WTC11 (cell line): Measurements from ENCODE around the gene GRID2.

Source experiments
- ATF1 ChIP-seq: sonication (generic); formaldehyde crosslinking; IDR thresholded peaks from 2 replicates; pipeline ENCODE4 v1.8.1; 2023; ENCODE audit warnings: mild to moderate bottlenecking, moderate library complexity, missing genetic modification reagents
- ATF3 ChIP-seq: sonication (generic); formaldehyde crosslinking; conservative IDR thresholded peaks from 2 replicates; pipeline ENCODE4 v1.8.1; 2022; ENCODE audit warnings: mild to moderate bottlenecking, missing genetic modification reagents
- CBFB ChIP-seq: sonication (generic); formaldehyde crosslinking; IDR thresholded peaks from 2 replicates; pipeline ENCODE4 v1.8.1; 2022; ENCODE audit warnings: mild to moderate bottlenecking, low read depth, missing genetic modification reagents
- CREB1 ChIP-seq: sonication (generic); formaldehyde crosslinking; IDR thresholded peaks from 2 replicates; pipeline ENCODE4 v1.8.0; 2023; ENCODE audit warnings: mild to moderate bottlenecking, missing genetic modification reagents
- CTCF ChIP-seq: fragments of 200-600 bp; IDR thresholded peaks from 2 replicates; pipeline ENCODE4 v1.8.0; 2022; ENCODE audit warnings: antibody characterized with exemption
- HMGXB4 ChIP-seq: sonication (generic); formaldehyde crosslinking; IDR thresholded peaks from 2 replicates; pipeline ENCODE4 v1.8.1; 2023; ENCODE audit warnings: mild to moderate bottlenecking, moderate library complexity, missing genetic modification reagents
- IRF1 ChIP-seq: sonication (generic); formaldehyde crosslinking; IDR thresholded peaks from 2 replicates; pipeline ENCODE4 v1.8.0; 2023; ENCODE audit warnings: missing genetic modification reagents
- IRF2 ChIP-seq: sonication (generic); formaldehyde crosslinking; IDR thresholded peaks from 2 replicates; pipeline ENCODE4 v1.8.0; 2022; ENCODE audit warnings: low read depth, missing genetic modification reagents, borderline replicate concordance
- MAX ChIP-seq: sonication (generic); formaldehyde crosslinking; IDR thresholded peaks from 2 replicates; pipeline ENCODE4 v1.8.0; 2022; ENCODE audit warnings: mild to moderate bottlenecking, missing genetic modification reagents
- NR1H2 ChIP-seq: sonication (generic); formaldehyde crosslinking; IDR thresholded peaks from 2 replicates; pipeline ENCODE4 v1.9.0; 2021; ENCODE audit warnings: mild to moderate bottlenecking, moderate library complexity, missing genetic modification reagents
- SP1 ChIP-seq: sonication (generic); formaldehyde crosslinking; conservative IDR thresholded peaks from 2 replicates; pipeline ENCODE4 v1.8.1; 2022; ENCODE audit warnings: missing genetic modification reagents
- ZMAT4 ChIP-seq: fragments of 250-450 bp; sonication (Bioruptor Pico); IDR thresholded peaks from 2 replicates; pipeline ENCODE4 v1.9.0; 2021; ENCODE audit warnings: mild to moderate bottlenecking
- ZNF263 ChIP-seq: sonication (generic); formaldehyde crosslinking; IDR thresholded peaks from 2 replicates; pipeline ENCODE4 v1.8.1; 2022; ENCODE audit warnings: low read depth, mild to moderate bottlenecking, moderate library complexity, missing genetic modification reagents

GRCh38 chr4:92268642-92269041 lies 35.1 kb upstream of the GRID2 start:
- TF ChIP-seq CTCF (no peak), ZMAT4 (no peak; the same call in 1 of the 2 replicates), ATF1 (CRISPR knock-in tag) (no peak), IRF2 (CRISPR knock-in tag) (no peak), ATF3 (no peak), CREB1 (CRISPR knock-in tag) (no peak), ZNF263 (CRISPR knock-in tag) (no peak), CBFB (CRISPR knock-in tag) (no peak), IRF1 (CRISPR knock-in tag) (no peak), SP1 (CRISPR knock-in tag) (no peak), NR1H2 (CRISPR knock-in tag) (no peak), HMGXB4 (CRISPR knock-in tag) (no peak), MAX (CRISPR knock-in tag) (no peak)
